Measurements from ENCODE around the gene SIK3.
A peak's percentile ranks its signal among the peaks of the same experiment; 100 is the strongest.

SIK3 gene

GRCh38 chr11:116866804-116867455 lies 231.3 kb downstream of the SIK3 start:
- no peak for DNase-seq (ENCODE audit: low read depth)

DNA sequence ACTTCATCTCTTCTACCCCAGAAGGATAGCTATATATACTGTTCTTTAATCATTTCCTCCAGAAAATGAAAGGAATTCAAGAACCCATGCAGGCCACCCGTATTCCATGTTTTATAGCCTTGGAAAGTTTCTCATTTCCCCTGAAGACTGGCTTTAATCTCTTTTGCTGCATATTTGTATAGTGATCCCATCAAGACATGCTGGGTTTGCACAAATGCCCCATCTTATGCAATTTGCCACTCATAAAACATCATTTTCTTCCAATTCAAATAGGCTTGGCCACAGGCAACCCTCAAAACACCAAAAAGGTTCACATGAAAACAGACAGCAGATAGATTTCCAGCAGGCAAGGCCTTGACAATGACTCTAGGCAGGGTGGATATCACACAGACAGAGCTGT lies 232.5 kb downstream of the SIK3 start:
- no peak for DNase-seq (ENCODE audit: low read depth)

DNA sequence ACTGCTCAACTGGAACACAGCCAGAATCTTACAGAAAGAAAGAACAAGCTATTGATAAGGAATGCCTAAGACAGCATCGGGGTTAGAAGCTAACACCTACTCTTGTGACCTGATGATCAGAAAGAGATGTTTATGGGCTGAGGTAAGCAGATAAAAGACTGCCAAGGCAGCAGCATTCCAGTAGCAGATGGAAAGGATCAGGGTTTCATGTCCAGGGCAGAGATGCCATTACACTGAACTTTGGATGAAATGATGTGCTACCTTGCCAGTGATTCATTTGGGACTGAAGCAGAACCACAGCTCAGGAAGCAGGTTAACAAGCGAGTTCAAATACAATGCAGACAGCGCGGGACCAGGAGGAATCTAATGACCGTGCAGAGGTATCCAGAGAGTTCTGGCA lies 233.7 kb downstream of the SIK3 start:
- DNase-seq (ENCODE audit: low read depth) = no peak

- no peak for DNase-seq (ENCODE audit: low read depth)
Observed at GRCh38 chr11:116862951-116863350, 235.3 kb downstream of the SIK3 start.

DNA sequence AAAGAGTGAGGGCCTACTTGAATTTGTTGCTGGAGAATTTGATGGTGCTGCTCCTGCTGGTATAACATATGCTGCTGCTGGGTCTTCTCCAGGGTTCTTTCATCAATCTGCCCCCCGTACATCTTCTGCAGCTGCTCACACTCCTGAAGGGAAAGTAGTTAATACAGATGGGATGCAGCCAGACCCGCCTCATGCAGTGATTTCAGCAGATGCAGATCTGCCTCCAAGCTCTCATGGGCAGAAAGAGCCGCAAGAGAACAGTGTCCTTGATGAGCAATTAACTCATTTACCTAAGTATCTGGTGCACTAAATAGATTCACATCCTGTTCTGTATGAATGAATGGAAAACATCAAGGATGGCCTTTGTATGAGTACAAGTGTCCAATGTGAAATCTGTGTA lies 236.0 kb downstream of the SIK3 start:
- DNase-seq (ENCODE audit: low read depth) = no peak

GRCh38 chr11:116861539-116861938 lies 236.7 kb downstream of the SIK3 start:
- no peak for DNase-seq (ENCODE audit: low read depth)

- DNase-seq (ENCODE audit: low read depth) = no peak
Observed at GRCh38 chr11:116860303-116860702, 237.9 kb downstream of the SIK3 start.

GRCh38 chr11:116859175-116859574 lies 239.1 kb downstream of the SIK3 start:
- no peak for DNase-seq (ENCODE audit: low read depth)

GRCh38 chr11:116857936-116858335 lies 240.3 kb downstream of the SIK3 start:
- DNase-seq (ENCODE audit: low read depth) = no peak

DNA sequence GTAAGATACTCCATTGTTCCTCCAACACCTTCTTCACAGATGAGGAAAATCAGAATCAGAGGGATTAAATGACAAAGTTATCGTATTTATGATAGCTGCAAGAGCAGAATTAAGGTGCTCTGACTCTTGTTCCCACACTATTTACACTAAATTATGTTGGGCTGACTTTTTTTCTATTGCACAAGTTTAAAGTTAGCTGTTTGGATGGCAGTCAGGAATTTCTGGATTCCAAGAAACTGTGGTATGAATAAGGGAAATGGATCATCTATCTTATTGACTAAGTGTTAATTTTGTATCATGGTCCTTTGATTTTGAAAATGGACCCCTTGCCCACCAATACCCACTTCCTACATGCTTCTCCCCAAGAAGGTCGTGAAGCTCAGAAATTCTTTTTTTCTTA lies 240.9 kb downstream of the SIK3 start:
- no peak for DNase-seq (ENCODE audit: low read depth)

DNA sequence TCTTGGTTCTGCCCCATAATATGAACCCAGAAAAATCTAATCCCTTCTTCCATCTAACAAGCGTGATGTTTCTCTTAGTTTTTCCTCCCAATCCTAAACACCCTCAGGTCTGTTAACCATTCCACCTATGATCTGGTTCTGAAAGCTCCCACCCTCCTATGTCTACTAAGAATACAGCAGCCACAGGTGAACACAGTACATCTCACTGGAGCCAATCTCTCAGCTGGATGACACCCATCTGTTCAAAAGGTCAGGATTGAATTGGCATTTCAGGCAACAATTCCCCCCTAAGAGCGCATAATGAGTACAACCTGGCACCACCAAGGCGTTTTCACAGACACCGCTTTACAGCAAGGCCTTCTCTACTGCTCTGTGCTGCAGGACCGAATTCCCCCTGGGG lies 241.8 kb downstream of the SIK3 start:
- DNase-seq (ENCODE audit: low read depth) = no peak

- no peak for DNase-seq (ENCODE audit: low read depth)
Observed at GRCh38 chr11:116855413-116855812, 242.8 kb downstream of the SIK3 start.

DNA sequence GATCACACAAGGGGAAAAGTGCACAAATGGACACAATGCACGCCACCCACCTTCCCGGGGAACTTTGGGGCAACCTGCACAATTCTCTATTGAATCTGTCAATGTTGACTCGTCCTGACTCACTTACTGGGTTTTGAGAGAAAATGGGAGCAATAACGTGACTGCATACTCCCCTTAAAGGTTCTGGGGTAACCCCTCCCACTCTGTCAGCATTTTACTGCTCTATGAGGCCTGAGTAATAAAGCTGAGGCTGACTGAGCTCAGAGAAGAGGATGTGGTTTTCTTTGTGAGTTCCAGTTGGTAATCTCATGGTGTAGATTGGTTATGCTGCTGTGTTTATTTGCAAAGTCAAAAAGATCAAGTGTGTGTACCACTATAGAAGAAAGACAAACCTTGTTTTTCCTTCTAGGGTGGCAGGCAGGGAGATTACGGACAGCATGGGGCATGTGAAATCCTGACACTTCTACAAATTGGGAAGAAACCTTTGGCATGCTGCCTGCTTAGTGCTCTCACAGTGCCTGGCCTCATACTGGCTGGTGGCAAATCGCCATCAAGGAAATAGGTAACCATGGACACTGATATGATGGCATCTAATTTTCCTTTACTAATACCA lies 244.7 kb downstream of the SIK3 start:
- peak; percentile 54 for DNase-seq (ENCODE audit: low read depth)

- no peak for DNase-seq (ENCODE audit: low read depth)
Observed at GRCh38 chr11:116852261-116853031, 245.8 kb downstream of the SIK3 start.

DNA sequence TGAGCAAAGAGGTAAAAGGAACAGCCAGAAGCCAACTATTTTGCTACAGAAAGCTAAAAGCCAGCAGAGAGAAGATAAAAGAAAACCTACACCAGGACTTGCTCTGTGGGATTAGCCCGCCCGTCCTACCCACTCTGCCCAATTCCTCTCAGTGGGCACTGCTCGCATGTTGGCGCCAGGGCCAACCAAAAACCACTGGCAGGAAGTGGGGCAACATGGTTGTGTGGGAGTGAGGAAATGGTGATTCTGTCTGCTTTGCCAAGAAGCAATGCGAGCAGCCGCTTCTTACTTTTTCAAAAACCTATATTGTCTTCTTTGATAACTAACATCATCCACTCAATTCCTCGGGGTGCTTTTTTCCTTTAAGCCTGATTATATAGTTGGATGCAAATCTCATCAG lies 246.6 kb downstream of the SIK3 start:
- peak; percentile 42 for DNase-seq (ENCODE audit: low read depth)

- no peak for DNase-seq (ENCODE audit: low read depth)
Observed at GRCh38 chr11:116849486-116849885, 248.7 kb downstream of the SIK3 start.

GRCh38 chr11:116849060-116849459 lies 249.2 kb downstream of the SIK3 start:
- no peak for DNase-seq (ENCODE audit: low read depth)

- no peak for DNase-seq (ENCODE audit: low read depth)
Observed at GRCh38 chr11:116847612-116848011, 250.6 kb downstream of the SIK3 start.

DNA sequence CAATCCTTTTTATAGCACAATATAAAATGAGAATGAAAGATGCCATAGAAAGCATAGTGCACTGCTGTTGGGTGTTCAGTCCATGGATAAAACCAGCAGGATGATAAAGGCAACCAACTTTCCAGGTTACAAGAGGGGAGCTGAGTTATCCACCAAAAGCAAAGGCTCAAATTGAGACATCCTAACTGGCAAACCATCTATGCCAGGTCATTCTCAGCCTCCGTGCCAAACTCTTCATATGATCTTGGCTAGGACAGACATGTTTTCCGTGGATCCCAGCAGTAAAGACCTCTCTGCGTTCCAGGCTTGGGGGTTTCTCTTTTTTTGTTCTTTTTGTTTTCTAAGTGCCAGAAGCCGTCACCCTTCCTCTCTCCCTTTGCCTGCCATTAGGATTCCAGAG lies 253.5 kb downstream of the SIK3 start:
- no peak for DNase-seq (ENCODE audit: low read depth)

GRCh38 chr11:116843661-116844060 lies 254.6 kb downstream of the SIK3 start:
- no peak for DNase-seq (ENCODE audit: low read depth)

DNA sequence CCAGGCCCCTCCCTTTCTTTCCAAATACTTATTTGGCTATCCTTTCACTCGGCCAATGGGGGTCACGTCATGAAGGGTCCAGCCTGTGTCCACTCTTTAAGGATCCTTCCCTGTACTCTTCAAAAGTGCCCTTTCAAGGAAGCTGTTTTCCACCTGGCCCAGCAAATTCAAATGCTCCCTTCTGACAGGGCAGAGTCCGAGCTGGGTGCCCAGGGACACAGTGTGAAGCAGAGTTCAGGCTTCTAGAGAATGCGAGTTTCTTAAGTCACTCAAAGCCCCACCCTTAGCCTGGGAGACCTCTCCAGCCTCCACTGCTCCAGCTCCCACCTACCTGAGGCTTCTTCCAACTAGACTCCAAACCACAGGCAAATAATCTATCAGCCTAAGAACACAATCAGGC lies 255.3 kb downstream of the SIK3 start:
- no peak for DNase-seq (ENCODE audit: low read depth)

- DNase-seq (ENCODE audit: low read depth) = no peak
Observed at GRCh38 chr11:116842117-116842516, 256.1 kb downstream of the SIK3 start.

DNA sequence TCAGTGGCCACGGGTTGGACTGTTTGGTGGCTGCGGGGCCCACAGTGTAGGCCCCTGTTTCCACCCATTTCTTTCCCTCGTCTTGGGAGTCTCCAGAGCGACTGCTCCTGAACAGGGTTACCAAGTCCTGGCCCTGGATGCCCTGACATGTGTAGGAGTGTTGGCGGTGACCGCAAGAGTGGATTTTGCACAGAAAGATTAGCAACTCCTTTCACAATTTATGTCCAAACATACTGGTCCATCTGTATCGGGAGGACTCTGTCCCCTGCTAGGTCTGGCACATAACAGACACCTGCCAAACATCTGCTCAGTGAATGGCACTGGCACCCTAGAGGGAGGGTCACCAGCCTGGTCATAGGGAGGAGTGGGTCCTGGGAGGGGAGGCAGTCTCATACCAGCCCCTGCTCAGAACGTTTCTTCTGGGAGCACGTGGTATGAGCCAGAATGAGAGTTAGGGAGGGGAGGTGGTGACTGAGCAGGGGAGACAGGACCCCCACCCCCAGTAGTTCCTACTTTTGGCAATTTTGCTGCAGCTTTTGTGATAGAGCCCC lies 257.4 kb downstream of the SIK3 start:
- no peak for DNase-seq (ENCODE audit: low read depth)

All from T follicular helper cell (primary cell).